ENCODE measurements around the gene ANAPC15. TPM values are rescaled to one million over a fixed set of nuclear protein-coding genes. Genes with fewer than 3 reads are reported as not detected.
A peak's percentile ranks its signal among the peaks of the same experiment; 100 is the strongest.

ANAPC15 gene
- total RNA-seq, 2 experiments from 2014 or later, result 48.8 to 52.5 TPM

- peaks cover 31% of the 10 kb centered on the region for H3K4me1 ChIP-seq (ENCODE audit: insufficient read depth, low read length)
- H3K9me3 ChIP-seq (ENCODE audit: control insufficient read depth in 1 of 2, insufficient read depth in 1 of 2, low read length in 2 of 2), result no peaks in the 10 kb centered on the region
- no peak overlapping the region for H3K27ac ChIP-seq (ENCODE audit: low read depth in 1 of 2, low read length in 2 of 2)
- peaks cover 14% of the 10 kb centered on the region for H3K36me3 Mint-ChIP-seq (ENCODE audit: low read depth)
- no peak overlapping the region for H3K4me3 Mint-ChIP-seq
- H3K27ac Mint-ChIP-seq, result peak overlapping the region; percentile 88
- no peak for DNase-seq
- POLR2A ChIA-PET, result no interaction called here
- H3K4me1 Mint-ChIP-seq (ENCODE audit: low read depth), result peaks cover 36% of the 10 kb centered on the region
- no peak overlapping the region for H3K4me3 ChIP-seq (ENCODE audit: low read length)
- H3K36me3 ChIP-seq (ENCODE audit: insufficient read depth, low read length), result peaks cover 13% of the 10 kb centered on the region
- TF ChIP-seq CTCF (IDR thresholded peaks at IDR 0.05), result no peak
- CTCF ChIA-PET, result interaction anchor here (3.4 kb wide), 1 partner anchor 58 kb away, joined by 31 read pairs; no protein-coding TSS in a partner anchor
- no peaks in the 10 kb centered on the region for H3K27me3 ChIP-seq (ENCODE audit: control insufficient read depth in 1 of 2, insufficient read depth in 2 of 2, low read length in 2 of 2)
- intact Hi-C loops (cut with DNase I, micrococcal nuclease), result loop anchor here in 1 of 2 experiments (2.0 kb wide), 1 partner anchor 17 kb away; no protein-coding TSS in a partner anchor
- ATAC-seq (ENCODE audit: poor library complexity), result no peak
- H3K9me3 Mint-ChIP-seq, result no peaks in the 10 kb centered on the region
- no peaks in the 10 kb centered on the region for H3K27me3 Mint-ChIP-seq
Observed at GRCh38 chr11:72083414-72083813, 29.1 kb downstream of the ANAPC15 start.

- ATAC-seq (ENCODE audit: poor library complexity) (no peak), DNase-seq (no peak)
- Histone ChIP-seq H3K27ac (ENCODE audit: low read depth in 1 of 2, low read length in 2 of 2) (no peak overlapping the region), H3K4me1 (ENCODE audit: insufficient read depth, low read length) (peaks cover 31% of the 10 kb centered on the region), H3K4me3 (ENCODE audit: low read length) (no peak overlapping the region), H3K36me3 (ENCODE audit: insufficient read depth, low read length) (peaks cover 6% of the 10 kb centered on the region), H3K27me3 (ENCODE audit: control insufficient read depth in 1 of 2, insufficient read depth in 2 of 2, low read length in 2 of 2) (no peaks in the 10 kb centered on the region), H3K9me3 (ENCODE audit: control insufficient read depth in 1 of 2, insufficient read depth in 1 of 2, low read length in 2 of 2) (no peaks in the 10 kb centered on the region)
- peak overlapping the region; percentile 73 for H3K4me3 Mint-ChIP-seq
- no peaks in the 10 kb centered on the region for H3K9me3 Mint-ChIP-seq
- peaks cover 7% of the 10 kb centered on the region for H3K36me3 Mint-ChIP-seq (ENCODE audit: low read depth)
- no peak for TF ChIP-seq CTCF (IDR thresholded peaks at IDR 0.05)
- H3K27me3 Mint-ChIP-seq, result no peaks in the 10 kb centered on the region
- intact Hi-C loops (cut with DNase I, micrococcal nuclease), result loop anchor here (2.0 kb wide), 2 partner anchors 19 to 31 kb away; partner anchors contain the start of gene ANAPC15 (in 1 of the 2)
- ChIA-PET POLR2A (interaction anchor here (0.7 to 2.5 kb wide), 5 partner anchors 30 to 141 kb away, joined by 3 to 44 read pairs (median 3); partner anchors contain the start of gene ANAPC15), CTCF (interaction anchor here (1.2 to 2.5 kb wide), 4 partner anchors 9 to 62 kb away, joined by 3 to 18 read pairs (median 8); no protein-coding TSS in a partner anchor)
- H3K27ac Mint-ChIP-seq, result peak overlapping the region; percentile 88
- peaks cover 37% of the 10 kb centered on the region for H3K4me1 Mint-ChIP-seq (ENCODE audit: low read depth)
Observed at GRCh38 chr11:72081821-72082453, 30.6 kb downstream of the ANAPC15 start.

GRCh38 chr11:72081184-72081644 is 31.3 kb downstream of the ANAPC15 start:
- peaks cover 37% of the 10 kb centered on the region for H3K4me1 Mint-ChIP-seq (ENCODE audit: low read depth)
- peak overlapping the region; percentile 73 for H3K4me3 ChIP-seq (ENCODE audit: low read length)
- no peaks in the 10 kb centered on the region for H3K9me3 ChIP-seq (ENCODE audit: control insufficient read depth in 1 of 2, insufficient read depth in 1 of 2, low read length in 2 of 2)
- peaks cover 31% of the 10 kb centered on the region for H3K4me1 ChIP-seq (ENCODE audit: insufficient read depth, low read length)
- ATAC-seq (ENCODE audit: poor library complexity) (no peak), DNase-seq (no peak)
- ChIA-PET POLR2A (interaction anchor here (1.1 to 2.5 kb wide), 3 partner anchors 31 to 142 kb away, joined by 3 to 44 read pairs (median 3); partner anchors contain the start of gene ANAPC15), CTCF (interaction anchor here (1.4 to 2.5 kb wide), 3 partner anchors 10 to 56 kb away, joined by 5 to 18 read pairs (median 12); no protein-coding TSS in a partner anchor)
- intact Hi-C loops (cut with DNase I, micrococcal nuclease), result loop anchor here in 1 of 2 experiments (2.0 kb wide), 1 partner anchor 32 kb away; the partner anchor contains the start of gene ANAPC15
- peak overlapping the region; percentile 92 for H3K27ac Mint-ChIP-seq
- no peaks in the 10 kb centered on the region for H3K9me3 Mint-ChIP-seq
- H3K4me3 Mint-ChIP-seq, result peak overlapping the region; percentile 95
- no peak for TF ChIP-seq CTCF (IDR thresholded peaks at IDR 0.05)
- peak overlapping the region; percentile 82 to 93 for H3K27ac ChIP-seq (ENCODE audit: low read depth in 1 of 2, low read length in 2 of 2)
- peaks cover 6% of the 10 kb centered on the region for H3K36me3 ChIP-seq (ENCODE audit: insufficient read depth, low read length)
- no peaks in the 10 kb centered on the region for H3K27me3 ChIP-seq (ENCODE audit: control insufficient read depth in 1 of 2, insufficient read depth in 2 of 2, low read length in 2 of 2)
- peaks cover 7% of the 10 kb centered on the region for H3K36me3 Mint-ChIP-seq (ENCODE audit: low read depth)
- no peaks in the 10 kb centered on the region for H3K27me3 Mint-ChIP-seq

Measured in CD4-positive, alpha-beta T cell (primary cell).